H1 (cell line): ENCODE results near the gene TCF4.

ENCODE experiments used
- BRCA1 ChIP-seq: IDR thresholded peaks from 2 replicates; pipeline ENCODE4 v1.6.1; 2012; ENCODE audit warnings: low read depth, low read length, improper control_type of control experiment
- GTF2F1 ChIP-seq: IDR thresholded peaks from 2 replicates; pipeline ENCODE4 v1.6.1; 2012; ENCODE audit warnings: low read depth, low read length, improper control_type of control experiment, borderline replicate concordance
- SIX5 ChIP-seq: IDR thresholded peaks from 2 replicates; pipeline ENCODE4 v1.6.1; 2011; ENCODE audit warnings: mild to moderate bottlenecking, low read depth, low read length
- SP4 ChIP-seq: IDR thresholded peaks from 2 replicates; pipeline ENCODE4 v1.6.1; 2012; ENCODE audit warnings: low read length, inconsistent platforms
- ZNF274 ChIP-seq: IDR thresholded peaks from 2 replicates; pipeline ENCODE4 v1.7.0; 2012; ENCODE audit warnings: low read length, borderline replicate concordance; ENCODE audit errors: extremely low read depth
- TF ChIP-seq, protein P1 (sequence below), 3 experiments: IDR thresholded peaks; 1 replicate in 2 of 3; 2 replicates in 1 of 3; pipeline versions ENCODE4 v1.5.1 to v1.6.1; 2011; ENCODE audit warnings: low read length in 3 of 3, mild to moderate bottlenecking in 3 of 3, inconsistent platforms in 2 of 3, low read depth in 1 of 3, moderate library complexity in 1 of 3; ENCODE audit not compliant: insufficient read depth in 1 of 3; ENCODE audit errors: control extremely low read depth in 1 of 3

- no peak for TF ChIP-seq BRCA1
- TF ChIP-seq, protein P1, sequence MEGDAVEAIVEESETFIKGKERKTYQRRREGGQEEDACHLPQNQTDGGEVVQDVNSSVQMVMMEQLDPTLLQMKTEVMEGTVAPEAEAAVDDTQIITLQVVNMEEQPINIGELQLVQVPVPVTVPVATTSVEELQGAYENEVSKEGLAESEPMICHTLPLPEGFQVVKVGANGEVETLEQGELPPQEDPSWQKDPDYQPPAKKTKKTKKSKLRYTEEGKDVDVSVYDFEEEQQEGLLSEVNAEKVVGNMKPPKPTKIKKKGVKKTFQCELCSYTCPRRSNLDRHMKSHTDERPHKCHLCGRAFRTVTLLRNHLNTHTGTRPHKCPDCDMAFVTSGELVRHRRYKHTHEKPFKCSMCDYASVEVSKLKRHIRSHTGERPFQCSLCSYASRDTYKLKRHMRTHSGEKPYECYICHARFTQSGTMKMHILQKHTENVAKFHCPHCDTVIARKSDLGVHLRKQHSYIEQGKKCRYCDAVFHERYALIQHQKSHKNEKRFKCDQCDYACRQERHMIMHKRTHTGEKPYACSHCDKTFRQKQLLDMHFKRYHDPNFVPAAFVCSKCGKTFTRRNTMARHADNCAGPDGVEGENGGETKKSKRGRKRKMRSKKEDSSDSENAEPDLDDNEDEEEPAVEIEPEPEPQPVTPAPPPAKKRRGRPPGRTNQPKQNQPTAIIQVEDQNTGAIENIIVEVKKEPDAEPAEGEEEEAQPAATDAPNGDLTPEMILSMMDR (IDR thresholded peaks at IDR 0.05; ENCODE audit: control extremely low read depth in 1 of 3, insufficient read depth in 1 of 3, low read depth in 1 of 3, low read length in 3 of 3) = peak; percentile 74 to 82 (median 78)
- no peak for TF ChIP-seq ZNF274
- TF ChIP-seq GTF2F1 = no peak
- no peak for TF ChIP-seq SP4
- TF ChIP-seq SIX5 = no peak
Observed at GRCh38 chr18:55415258-55415871, 172.6 kb downstream of the TCF4 start.
